Fibroblast of the aortic adventitia (primary cell): ENCODE measurements around the gene TOPAZ1. TPM values are rescaled to one million over a fixed set of nuclear protein-coding genes. Genes with fewer than 3 reads are reported as not detected.
"Not testable (repeated sequence)": the region's sequence is repeated elsewhere in the genome, so short reads cannot be mapped to it uniquely, and the experiment has no call there.

Source experiments
- DNase-seq: peaks from one replicate; pipeline ENCODE4 v3.0.0-alpha.2; 2010; ENCODE audit warnings: low read depth
- H3K4me3 ChIP-seq: 2 replicates; pipeline ENCODE4 v1.5.1; 2011; ENCODE audit warnings: low read depth, mild to moderate bottlenecking, control low read depth, low read length, moderate library complexity
- CTCF ChIP-seq: IDR thresholded peaks from 2 replicates; pipeline ENCODE4 v1.5.1; 2011; ENCODE audit warnings: mild to moderate bottlenecking, low read length, control low read depth, inconsistent platforms; ENCODE audit not compliant: insufficient read depth
- total RNA-seq: library from RNA; depleted of rRNA; stranded (reverse); fragments of >200 nt; gene quantifications from 2 replicates; pipeline ENCODE4 v1.2.3, GENCODE V29; 2012; ENCODE audit warnings: low replicate concordance

The TOPAZ1 gene
- total RNA-seq, 1 donor: not detected

DNA sequence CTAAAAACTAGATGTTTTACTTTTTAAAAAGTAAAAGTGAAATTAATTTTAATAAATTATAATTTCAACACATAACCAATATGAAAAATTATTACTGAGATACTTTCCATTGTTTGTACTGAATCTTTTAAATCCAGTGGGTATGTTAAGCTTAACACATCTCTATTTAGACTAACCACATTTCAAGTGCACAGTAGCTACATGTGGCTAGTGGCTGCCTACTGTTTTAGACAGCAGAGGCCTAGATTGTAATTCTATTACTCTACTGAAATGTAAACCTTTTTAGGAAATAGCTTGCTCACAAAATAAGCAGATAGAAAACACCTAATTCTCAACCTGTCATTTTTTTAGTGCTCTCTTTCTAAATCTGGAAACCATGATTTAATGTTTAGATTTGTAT lies 101.7 kb downstream of the TOPAZ1 start:
- no peak overlapping the region for H3K4me3 ChIP-seq
- no peak for DNase-seq
- no peak for TF ChIP-seq CTCF

DNA sequence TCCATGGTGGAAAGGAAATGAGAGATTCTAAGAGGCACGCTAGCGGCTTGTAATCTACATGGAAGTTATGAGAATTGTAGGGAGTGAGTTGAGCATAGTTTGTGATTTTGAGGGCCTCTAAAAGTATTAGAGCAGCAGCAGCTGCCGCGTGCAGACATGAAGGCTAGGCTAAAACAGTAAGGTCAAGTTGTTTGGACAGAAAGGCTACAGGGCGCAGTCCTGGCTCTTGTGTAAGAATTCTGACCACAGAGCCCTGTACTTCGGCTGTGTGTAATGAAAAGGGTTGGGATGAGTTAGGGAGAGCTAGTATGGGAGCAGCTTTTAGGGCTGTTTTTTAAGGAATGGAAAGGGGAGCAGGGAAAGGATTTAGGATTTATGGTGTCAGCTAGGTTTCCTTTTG lies 104.9 kb downstream of the TOPAZ1 start:
- not testable (repeated sequence) for H3K4me3 ChIP-seq, DNase-seq

- DNase-seq: peak; percentile 16
Observed at GRCh38 chr3:44348993-44349392, 107.3 kb downstream of the TOPAZ1 start.

DNA sequence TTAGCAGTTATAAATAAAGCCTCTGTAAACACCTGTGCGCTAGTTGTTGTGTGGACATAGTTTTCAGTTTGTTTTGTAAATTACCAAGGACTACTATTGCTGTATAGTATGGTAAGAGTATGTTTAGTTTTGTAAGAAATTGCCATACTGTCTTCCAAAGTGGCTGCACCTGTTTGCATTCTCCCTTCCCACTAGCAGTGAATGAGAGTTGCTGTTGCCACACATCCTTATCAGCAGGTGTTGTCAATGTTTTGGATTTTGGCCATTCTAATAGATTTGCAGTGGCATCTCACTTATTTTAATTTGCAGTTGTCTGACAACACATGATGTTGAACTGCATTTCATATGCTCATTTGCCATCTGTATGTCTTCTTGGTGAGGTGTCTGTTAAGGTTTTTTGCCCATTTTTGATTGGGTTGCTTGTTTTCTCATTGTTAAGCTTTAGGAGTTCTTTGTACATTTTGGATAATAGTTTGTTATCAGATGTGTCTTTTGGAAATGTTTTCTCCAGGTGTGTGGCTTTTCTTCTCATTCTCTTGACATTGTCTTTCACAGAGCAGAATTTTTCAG lies 111.8 kb downstream of the TOPAZ1 start:
- no peak for TF ChIP-seq CTCF
- no peak overlapping the region for H3K4me3 ChIP-seq
- no peak for DNase-seq

More at GRCh38 chr3:44348993-44349392, 107.3 kb downstream of the TOPAZ1 start:
- no peak for TF ChIP-seq CTCF
- no peak overlapping the region for H3K4me3 ChIP-seq

DNA sequence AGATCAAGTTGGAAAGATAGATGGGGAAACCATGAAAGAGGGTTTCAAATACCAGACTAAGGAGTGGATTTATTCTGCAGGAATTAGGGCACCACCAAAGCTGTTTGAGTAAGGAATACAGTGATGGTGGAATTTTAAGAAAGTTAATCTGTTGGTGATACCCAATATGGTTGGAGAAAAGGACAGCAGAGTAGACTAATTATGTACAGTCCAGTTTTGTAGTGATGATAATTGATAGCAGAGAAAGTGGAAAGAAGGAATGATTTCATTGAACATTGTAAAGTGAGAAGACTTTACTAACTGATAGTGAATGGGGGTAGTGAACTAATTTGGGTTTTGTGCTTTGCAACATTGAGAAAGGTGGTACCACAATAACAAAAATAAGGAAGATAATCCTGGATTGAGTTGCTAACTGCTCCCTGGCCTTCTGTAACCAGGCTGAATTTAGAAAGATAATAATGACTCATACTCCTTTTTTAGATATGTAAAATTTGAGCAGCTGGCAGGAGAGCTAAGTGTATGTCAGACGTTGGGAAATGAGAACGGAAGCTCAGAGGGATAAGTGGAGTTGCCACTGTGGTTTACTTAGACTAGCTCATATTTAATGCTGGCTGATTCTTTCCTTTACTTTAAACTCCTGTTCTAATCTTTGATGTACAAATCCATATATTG lies 113.8 kb downstream of the TOPAZ1 start:
- TF ChIP-seq CTCF: no peak
- peak; percentile 85 for DNase-seq
- H3K4me3 ChIP-seq: no peak overlapping the region

GRCh38 chr3:44359146-44359751 lies 117.6 kb downstream of the TOPAZ1 start:
- DNase-seq: no peak
- no peak for TF ChIP-seq CTCF

DNA sequence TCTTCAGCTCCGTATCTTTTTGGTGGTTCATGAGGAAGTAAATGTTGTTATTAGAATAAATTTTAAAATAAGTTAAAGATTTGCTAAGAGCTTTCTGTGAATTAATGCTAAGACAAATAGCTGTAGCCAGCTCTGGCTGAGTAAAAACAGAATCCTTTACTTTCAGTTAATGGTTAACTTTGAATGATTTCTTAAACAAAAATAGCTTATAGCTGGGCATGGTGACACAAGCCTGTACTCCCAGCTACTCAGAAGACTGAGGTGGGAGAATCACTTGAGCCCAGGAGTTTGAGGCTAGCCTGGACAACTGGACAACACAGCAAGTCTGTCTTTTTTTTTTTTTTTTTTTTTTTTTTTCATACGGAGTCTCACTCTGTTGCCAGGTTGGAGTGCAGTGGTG lies 121.9 kb downstream of the TOPAZ1 start:
- TF ChIP-seq CTCF: no peak
- H3K4me3 ChIP-seq: no peak overlapping the region
- DNase-seq: no peak

More at GRCh38 chr3:44359146-44359751, 117.6 kb downstream of the TOPAZ1 start:
- H3K4me3 ChIP-seq: no peak overlapping the region
